GM20000 (cell line): ENCODE measurements around the gene IFFO2.

Experiments
- DNase-seq: peaks from one replicate; pipeline ENCODE4 v3.0.0; 2012; ENCODE audit warnings: low spot score
- CTCF ChIP-seq: IDR thresholded peaks from 2 replicates; pipeline ENCODE4 v1.5.1; 2012; ENCODE audit warnings: mild to moderate bottlenecking, control low read depth; ENCODE audit errors: extremely low read depth, missing control alignments

The IFFO2 gene

DNA sequence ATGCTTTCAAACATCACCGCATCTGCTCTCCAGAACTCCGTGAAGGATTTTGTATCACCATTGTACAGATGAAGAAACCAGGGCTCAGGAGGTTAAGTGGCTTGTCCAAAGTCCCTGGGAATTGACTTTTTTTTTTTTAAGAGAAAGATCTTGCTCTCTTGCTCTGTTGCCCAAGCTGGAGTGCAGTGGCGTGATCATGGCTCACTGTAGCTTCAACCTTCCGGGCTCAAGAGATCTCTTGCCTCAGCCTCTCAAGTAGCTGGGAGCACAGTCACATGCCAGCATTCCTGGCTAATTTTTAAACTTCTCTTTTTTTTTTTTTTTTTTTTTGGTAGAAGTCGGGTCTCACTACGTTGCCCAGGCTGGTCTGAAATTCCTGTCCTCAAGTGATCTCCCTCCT is 90.2 kb downstream of the IFFO2 start:
- DNase-seq = no peak
- TF ChIP-seq CTCF = no peak

- no peak for TF ChIP-seq CTCF
Observed at GRCh38 chr1:18865176-18865575, 91.3 kb downstream of the IFFO2 start.

DNA sequence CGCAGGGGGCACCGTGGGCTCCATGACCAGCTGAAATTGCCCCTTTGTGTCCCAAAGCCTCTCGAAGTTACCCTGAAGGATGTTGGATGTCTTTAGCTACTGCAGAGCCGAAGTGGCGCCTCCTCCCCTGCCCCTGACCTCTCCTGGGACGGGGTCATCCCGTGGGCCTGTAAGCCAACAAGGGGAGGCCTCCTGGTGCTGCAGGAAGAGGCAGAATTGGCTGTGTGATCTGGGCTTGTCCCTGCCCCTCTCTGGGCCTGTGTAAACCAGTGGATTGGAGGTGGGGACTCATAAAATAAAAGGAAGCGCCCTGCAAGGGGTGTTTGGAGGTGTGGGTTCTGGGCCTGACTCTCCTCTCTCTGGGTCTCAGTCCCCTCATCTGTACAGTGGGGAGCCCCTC is 94.9 kb downstream of the IFFO2 start:
- DNase-seq = no peak
- TF ChIP-seq CTCF = no peak

More at GRCh38 chr1:18865176-18865575, 91.3 kb downstream of the IFFO2 start:
- DNase-seq = no peak

DNA sequence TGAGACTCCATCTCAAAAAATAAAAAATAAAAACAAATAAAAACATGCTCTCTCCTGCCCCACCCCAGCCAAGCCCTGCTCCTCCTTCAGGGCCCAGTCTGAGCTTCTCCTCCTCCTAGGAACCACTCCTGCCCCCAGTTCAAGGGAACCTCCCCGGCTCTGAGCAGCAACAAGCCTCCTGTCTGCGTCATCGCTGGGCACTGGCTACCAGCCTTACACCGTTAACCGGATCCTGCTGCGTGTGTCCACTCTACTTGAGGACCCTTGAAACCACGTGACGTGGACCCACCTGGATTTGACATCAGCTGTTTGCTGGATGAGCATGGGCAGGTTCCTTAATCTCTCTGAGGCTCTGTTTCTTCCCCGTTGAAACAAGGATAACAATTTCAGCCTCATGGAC is 95.4 kb downstream of the IFFO2 start:
- no peak for DNase-seq
- TF ChIP-seq CTCF = no peak

- DNase-seq = no peak
- TF ChIP-seq CTCF = no peak
Observed at GRCh38 chr1:18859560-18859959, 96.9 kb downstream of the IFFO2 start, which contains the start of gene TAS1R2. TSS of gene TAS1R2 (minus strand) at chr1:18859660. CDS start at chr1:18859660, 0 bp downstream.

DNA sequence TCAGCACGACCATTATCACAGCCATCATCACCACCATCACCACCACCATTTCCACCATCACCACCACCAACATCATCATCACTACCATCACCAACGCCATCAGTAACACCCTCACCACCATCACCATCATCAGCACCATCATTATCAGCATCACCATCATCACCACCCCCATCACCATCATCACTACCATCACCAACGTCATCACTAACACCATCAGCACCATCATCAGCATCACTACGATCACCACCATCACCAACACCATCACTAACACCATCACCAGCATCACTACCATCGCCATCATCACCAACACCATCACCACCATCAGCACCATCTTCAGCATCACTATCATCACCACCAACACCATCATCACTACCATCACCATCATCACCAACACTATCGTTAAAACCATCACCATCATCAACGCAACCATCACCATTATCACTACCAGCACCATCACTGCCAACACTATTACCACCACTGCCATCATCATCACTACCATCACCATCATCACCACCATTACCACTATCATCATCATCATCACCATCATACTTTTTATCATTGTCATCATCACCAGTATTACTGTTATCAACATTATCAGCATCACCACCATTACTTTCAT is 98.3 kb downstream of the IFFO2 start:
- no peak for TF ChIP-seq CTCF
- DNase-seq = no peak

- no peak for DNase-seq
- TF ChIP-seq CTCF = no peak
Observed at GRCh38 chr1:18856435-18856834, 100.0 kb downstream of the IFFO2 start.
